ENCODE data around the gene ZC3H12C.
A peak's percentile ranks its signal among the peaks of the same experiment; 100 is the strongest.

The ZC3H12C gene

GRCh38 chr11:110161061-110161460, 67.9 kb downstream of the ZC3H12C start:
- Histone ChIP-seq H3K27me3 (ENCODE audit: control insufficient read depth in 1 of 2, insufficient read depth in 1 of 2, low read length in 2 of 2) (no peaks in the 10 kb centered on the region), H3K4me2 (ENCODE audit: low read length, poor library complexity, severe bottlenecking) (no peak overlapping the region), H2BK5ac (ENCODE audit: low read depth, low read length, poor library complexity, severe bottlenecking) (no peak overlapping the region), H3K14ac (ENCODE audit: low read length in 2 of 2) (no peak overlapping the region), H2AFZ (ENCODE audit: low read depth, low read length) (no peak overlapping the region), H3K4me3 (ENCODE audit: insufficient read depth in 1 of 2, low read depth in 1 of 2, low read length in 2 of 2) (no peak overlapping the region), H3K4me1 (ENCODE audit: control insufficient read depth, insufficient read depth, low read depth, low read length) (no peaks in the 10 kb centered on the region), H3K79me1 (replicated peaks; ENCODE audit: low read length, poor library complexity, severe bottlenecking) (peaks cover 10% of the 10 kb centered on the region), H2BK15ac (ENCODE audit: low read depth, poor library complexity, severe bottlenecking) (no peak overlapping the region), H3K36me3 (ENCODE audit: control insufficient read depth in 1 of 2, insufficient read depth in 2 of 2, low read depth in 1 of 2, low read length in 2 of 2) (peaks cover 19 to 80% of the 10 kb centered on the region in 2 experiments), H4K91ac (ENCODE audit: low read length) (no peak overlapping the region), H3K23ac (ENCODE audit: low read length in 2 of 2) (no peak overlapping the region), H4K8ac (ENCODE audit: low read length) (no peak overlapping the region), H2AK5ac (ENCODE audit: low read length, severe bottlenecking) (no peak overlapping the region), H2BK12ac (ENCODE audit: low read length in 2 of 2) (no peak overlapping the region), H3K4ac (ENCODE audit: low read depth in 1 of 2, low read length in 2 of 2) (no peak overlapping the region), H3K18ac (ENCODE audit: low read depth in 1 of 2, low read length in 2 of 2) (no peak overlapping the region), H3K9ac (ENCODE audit: low read length) (no peak overlapping the region), H3K9me3 (ENCODE audit: control insufficient read depth, low read length) (no peaks in the 10 kb centered on the region), H2BK120ac (ENCODE audit: low read depth, low read length) (no peak overlapping the region), H3K27ac (ENCODE audit: low read length, poor library complexity, severe bottlenecking) (no peak overlapping the region)
- 97% methylated on average over 8 of the region's 9 CpGs for WGBS
- no peak for DNase-seq

DNA sequence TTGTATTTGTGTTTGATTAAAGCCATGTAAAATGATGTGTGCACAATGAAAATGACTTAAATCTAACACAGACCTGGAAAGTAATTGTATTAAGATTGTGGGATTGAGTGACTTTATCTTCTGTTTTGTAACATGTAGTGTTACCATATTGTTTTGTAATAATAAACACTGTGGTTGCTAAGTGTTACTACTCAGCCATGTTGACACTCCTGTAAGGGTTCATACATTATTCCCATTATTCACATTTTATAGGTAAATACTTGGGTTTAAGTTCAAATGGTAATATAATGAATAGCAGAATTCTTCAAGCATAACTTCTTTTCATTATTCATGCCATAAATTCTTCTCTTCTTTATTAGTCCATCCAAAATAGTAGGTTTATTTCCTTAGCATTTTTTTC, 69.0 kb downstream of the ZC3H12C start:
- no peaks in the 10 kb centered on the region for H3K9me3 ChIP-seq (ENCODE audit: control insufficient read depth, low read length)
- no peaks in the 10 kb centered on the region for H3K4me1 ChIP-seq (ENCODE audit: control insufficient read depth, insufficient read depth, low read depth, low read length)
- H2BK120ac ChIP-seq (ENCODE audit: low read depth, low read length) = no peak overlapping the region
- H3K18ac ChIP-seq (ENCODE audit: low read depth in 1 of 2, low read length in 2 of 2) = no peak overlapping the region
- H3K4ac ChIP-seq (ENCODE audit: low read depth in 1 of 2, low read length in 2 of 2) = no peak overlapping the region
- no peak overlapping the region for H3K4me3 ChIP-seq (ENCODE audit: insufficient read depth in 1 of 2, low read depth in 1 of 2, low read length in 2 of 2)
- H3K27ac ChIP-seq (ENCODE audit: low read length, poor library complexity, severe bottlenecking) = no peak overlapping the region
- H2AK5ac ChIP-seq (ENCODE audit: low read length, severe bottlenecking) = no peak overlapping the region
- H2BK15ac ChIP-seq (ENCODE audit: low read depth, poor library complexity, severe bottlenecking) = no peak overlapping the region
- H3K27me3 ChIP-seq (ENCODE audit: control insufficient read depth in 1 of 2, insufficient read depth in 1 of 2, low read length in 2 of 2) = no peaks in the 10 kb centered on the region
- no peak overlapping the region for H2BK5ac ChIP-seq (ENCODE audit: low read depth, low read length, poor library complexity, severe bottlenecking)
- no peak overlapping the region for H4K8ac ChIP-seq (ENCODE audit: low read length)
- no peak overlapping the region for H2AFZ ChIP-seq (ENCODE audit: low read depth, low read length)
- no peak overlapping the region for H4K91ac ChIP-seq (ENCODE audit: low read length)
- H3K14ac ChIP-seq (ENCODE audit: low read length in 2 of 2) = no peak overlapping the region
- H3K36me3 ChIP-seq (ENCODE audit: control insufficient read depth in 1 of 2, insufficient read depth in 2 of 2, low read depth in 1 of 2, low read length in 2 of 2) = peaks cover 19 to 73% of the 10 kb centered on the region in 2 experiments
- DNase-seq = peak; percentile 29
- no peak overlapping the region for H2BK12ac ChIP-seq (ENCODE audit: low read length in 2 of 2)
- H3K9ac ChIP-seq (ENCODE audit: low read length) = no peak overlapping the region
- H3K79me1 ChIP-seq (replicated peaks; ENCODE audit: low read length, poor library complexity, severe bottlenecking) = peaks cover 10% of the 10 kb centered on the region
- no peak overlapping the region for H3K23ac ChIP-seq (ENCODE audit: low read length in 2 of 2)
- H3K4me2 ChIP-seq (ENCODE audit: low read length, poor library complexity, severe bottlenecking) = no peak overlapping the region

DNA sequence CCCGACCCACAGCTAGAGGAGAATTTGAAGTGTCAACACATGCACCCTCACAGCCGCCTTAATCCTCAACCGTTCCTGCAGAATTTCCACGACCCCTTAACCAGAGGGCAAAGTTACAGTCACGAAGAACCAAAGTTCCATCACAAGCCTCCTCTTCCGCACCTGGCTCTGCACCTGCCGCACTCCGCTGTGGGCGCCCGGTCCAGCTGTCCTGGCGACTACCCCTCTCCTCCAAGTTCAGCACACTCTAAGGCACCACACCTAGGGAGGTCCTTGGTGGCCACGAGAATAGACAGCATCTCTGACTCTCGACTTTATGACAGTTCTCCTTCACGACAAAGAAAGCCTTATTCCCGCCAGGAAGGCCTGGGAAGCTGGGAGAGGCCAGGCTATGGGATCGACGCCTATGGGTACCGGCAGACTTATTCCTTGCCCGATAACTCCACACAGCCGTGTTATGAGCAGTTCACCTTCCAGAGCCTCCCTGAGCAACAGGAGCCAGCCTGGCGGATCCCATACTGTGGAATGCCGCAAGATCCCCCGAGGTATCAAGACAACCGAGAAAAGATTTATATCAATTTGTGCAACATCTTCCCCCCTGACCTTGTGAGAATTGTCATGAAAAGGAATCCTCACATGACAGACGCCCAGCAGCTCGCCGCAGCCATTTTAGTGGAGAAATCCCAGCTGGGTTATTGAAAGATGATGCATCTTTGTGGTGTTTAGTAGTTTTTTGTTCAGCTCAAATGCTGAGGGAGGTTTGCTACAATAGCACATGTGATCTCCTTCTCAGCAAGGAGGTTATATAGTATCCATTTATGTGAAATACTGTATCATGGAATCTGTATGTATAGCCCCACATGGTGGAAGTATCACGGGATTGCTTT, 72.1 kb downstream of the ZC3H12C start:
- no peak overlapping the region for H3K4me2 ChIP-seq (ENCODE audit: low read length, poor library complexity, severe bottlenecking)
- H4K91ac ChIP-seq (ENCODE audit: low read length) = no peak overlapping the region
- no peak overlapping the region for H3K4ac ChIP-seq (ENCODE audit: low read depth in 1 of 2, low read length in 2 of 2)
- H3K27me3 ChIP-seq (ENCODE audit: control insufficient read depth in 1 of 2, insufficient read depth in 1 of 2, low read length in 2 of 2) = no peaks in the 10 kb centered on the region
- no peak overlapping the region for H3K14ac ChIP-seq (ENCODE audit: low read length in 2 of 2)
- no peak overlapping the region for H2AK5ac ChIP-seq (ENCODE audit: low read length, severe bottlenecking)
- H3K27ac ChIP-seq (ENCODE audit: low read length, poor library complexity, severe bottlenecking) = no peak overlapping the region
- H3K9ac ChIP-seq (ENCODE audit: low read length) = no peak overlapping the region
- no peaks in the 10 kb centered on the region for H3K4me1 ChIP-seq (ENCODE audit: control insufficient read depth, insufficient read depth, low read depth, low read length)
- H3K18ac ChIP-seq (ENCODE audit: low read depth in 1 of 2, low read length in 2 of 2) = no peak overlapping the region
- no peak overlapping the region for H3K23ac ChIP-seq (ENCODE audit: low read length in 2 of 2)
- H3K36me3 ChIP-seq (ENCODE audit: control insufficient read depth in 1 of 2, insufficient read depth in 2 of 2, low read depth in 1 of 2, low read length in 2 of 2) = peaks cover 19 to 51% of the 10 kb centered on the region in 2 experiments
- no peak overlapping the region for H3K4me3 ChIP-seq (ENCODE audit: insufficient read depth in 1 of 2, low read depth in 1 of 2, low read length in 2 of 2)
- no peak overlapping the region for H2BK12ac ChIP-seq (ENCODE audit: low read length in 2 of 2)
- H2BK5ac ChIP-seq (ENCODE audit: low read depth, low read length, poor library complexity, severe bottlenecking) = no peak overlapping the region
- no peak for DNase-seq
- no peaks in the 10 kb centered on the region for H3K9me3 ChIP-seq (ENCODE audit: control insufficient read depth, low read length)
- peaks cover 12% of the 10 kb centered on the region for H3K79me1 ChIP-seq (replicated peaks; ENCODE audit: low read length, poor library complexity, severe bottlenecking)
- no peak overlapping the region for H2BK120ac ChIP-seq (ENCODE audit: low read depth, low read length)
- H2AFZ ChIP-seq (ENCODE audit: low read depth, low read length) = no peak overlapping the region
- no peak overlapping the region for H2BK15ac ChIP-seq (ENCODE audit: low read depth, poor library complexity, severe bottlenecking)
- 98% methylated on average over 27 of the region's 28 CpGs for WGBS
- no peak overlapping the region for H4K8ac ChIP-seq (ENCODE audit: low read length)

- Histone ChIP-seq H2BK5ac (ENCODE audit: low read depth, low read length, poor library complexity, severe bottlenecking) (no peak overlapping the region), H3K36me3 (ENCODE audit: control insufficient read depth in 1 of 2, insufficient read depth in 2 of 2, low read depth in 1 of 2, low read length in 2 of 2) (peaks cover 15 to 28% of the 10 kb centered on the region in 2 experiments), H2BK12ac (ENCODE audit: low read length in 2 of 2) (no peak overlapping the region), H3K4me1 (ENCODE audit: control insufficient read depth, insufficient read depth, low read depth, low read length) (no peaks in the 10 kb centered on the region), H2AFZ (ENCODE audit: low read depth, low read length) (no peak overlapping the region), H3K9me3 (ENCODE audit: control insufficient read depth, low read length) (no peaks in the 10 kb centered on the region), H3K9ac (ENCODE audit: low read length) (no peak overlapping the region), H3K4ac (ENCODE audit: low read depth in 1 of 2, low read length in 2 of 2) (no peak overlapping the region), H3K27ac (ENCODE audit: low read length, poor library complexity, severe bottlenecking) (no peak overlapping the region), H3K27me3 (ENCODE audit: control insufficient read depth in 1 of 2, insufficient read depth in 1 of 2, low read length in 2 of 2) (no peaks in the 10 kb centered on the region), H2BK15ac (ENCODE audit: low read depth, poor library complexity, severe bottlenecking) (no peak overlapping the region), H3K4me2 (ENCODE audit: low read length, poor library complexity, severe bottlenecking) (no peak overlapping the region), H4K91ac (ENCODE audit: low read length) (no peak overlapping the region), H3K23ac (ENCODE audit: low read length in 2 of 2) (no peak overlapping the region), H3K14ac (ENCODE audit: low read length in 2 of 2) (no peak overlapping the region), H2AK5ac (ENCODE audit: low read length, severe bottlenecking) (no peak overlapping the region), H3K4me3 (ENCODE audit: insufficient read depth in 1 of 2, low read depth in 1 of 2, low read length in 2 of 2) (no peak overlapping the region), H2BK120ac (ENCODE audit: low read depth, low read length) (no peak overlapping the region), H3K79me1 (replicated peaks; ENCODE audit: low read length, poor library complexity, severe bottlenecking) (peaks cover 9% of the 10 kb centered on the region), H3K18ac (ENCODE audit: low read depth in 1 of 2, low read length in 2 of 2) (no peak overlapping the region), H4K8ac (ENCODE audit: low read length) (no peak overlapping the region)
- 100% methylated on average over 2 of the region's 5 CpGs for WGBS
- DNase-seq = no peak
Measured at GRCh38 chr11:110168033-110168803, 75.0 kb downstream of the ZC3H12C start.

All from mesenchymal stem cell (in vitro differentiated cells and primary cell).